Stimulated activated CD4-positive, alpha-beta T cell treated with anti-CD3 and anti-CD28 coated beads, Interleukin-4, amount 100 ng/mL, for 1 hour (primary cell): ENCODE data around the gene WDR81.
"Not testable (repeated sequence)": the region's sequence is repeated elsewhere in the genome, so short reads cannot be mapped to it uniquely, and the experiment has no call there.

Experiments used
- DNase-seq: peaks from one replicate; pipeline ENCODE4 v3.0.0-alpha.2; 2020

The WDR81 gene

GRCh38 chr17:1755827-1756262, 31.3 kb downstream of the WDR81 start:
- DNase-seq, result no peak

GRCh38 chr17:1758807-1759206, 34.3 kb downstream of the WDR81 start:
- no peak for DNase-seq

DNA sequence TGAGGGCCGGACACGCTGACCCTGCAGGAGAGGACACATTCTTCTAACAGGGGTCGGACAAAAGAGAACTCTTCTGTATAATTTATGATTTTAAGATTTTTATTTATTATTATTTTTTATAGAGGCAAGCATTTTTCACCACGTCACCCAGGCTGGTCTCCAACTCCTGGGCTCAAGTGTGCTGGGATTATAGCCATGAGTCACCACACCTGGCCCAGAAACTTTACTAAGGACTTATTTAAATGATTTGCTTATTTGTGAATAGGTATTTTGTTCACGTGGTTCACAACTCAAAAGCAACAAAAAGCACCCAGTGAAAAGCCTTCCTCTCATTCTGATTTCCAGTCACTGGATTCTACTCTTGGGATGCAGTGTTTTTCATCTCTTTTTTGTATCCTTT, 35.0 kb downstream of the WDR81 start:
- DNase-seq, result no peak

DNA sequence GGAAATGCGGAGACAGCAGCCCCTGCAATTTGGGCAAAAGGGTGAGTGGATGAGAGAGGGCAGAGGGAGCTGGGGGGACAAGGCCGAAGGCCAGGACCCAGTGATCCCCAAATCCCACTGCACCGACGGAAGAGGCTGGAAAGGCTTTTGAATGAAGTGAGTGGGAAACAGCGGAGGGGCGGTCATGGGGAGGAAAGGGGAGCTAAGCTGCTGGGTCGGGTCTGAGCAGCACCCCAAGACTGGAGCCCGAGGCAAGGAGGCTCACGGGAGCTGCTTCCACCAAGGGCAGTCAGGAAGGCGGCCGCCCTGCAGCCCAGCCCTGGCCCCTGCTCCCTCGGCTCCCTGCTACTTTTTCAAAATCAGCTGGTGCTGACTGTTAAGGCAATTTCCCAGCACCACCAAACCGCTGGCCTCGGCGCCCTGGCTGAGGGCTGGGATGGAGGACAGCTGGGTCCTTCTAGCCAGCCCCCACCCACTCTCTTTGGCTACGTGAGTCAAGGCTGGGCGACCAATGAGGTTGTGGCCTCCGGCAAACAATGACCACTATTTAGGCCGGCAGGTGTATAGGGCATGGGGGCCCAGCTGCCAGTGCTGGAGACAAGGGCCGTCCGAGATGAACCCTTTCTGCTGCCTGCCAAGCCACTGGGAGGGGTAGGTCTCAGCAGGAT, 37.9 kb downstream of the WDR81 start:
- no peak for DNase-seq

- DNase-seq, result no peak
These were observed 38.7 kb downstream of the WDR81 start for GRCh38 chr17:1762901-1763898.

GRCh38 chr17:1764284-1764683, 39.8 kb downstream of the WDR81 start:
- DNase-seq, result peak; percentile 24

GRCh38 chr17:1764705-1765104, 40.2 kb downstream of the WDR81 start:
- not testable (repeated sequence) for DNase-seq

GRCh38 chr17:1765576-1765975, 41.1 kb downstream of the WDR81 start:
- DNase-seq, result no peak

DNA sequence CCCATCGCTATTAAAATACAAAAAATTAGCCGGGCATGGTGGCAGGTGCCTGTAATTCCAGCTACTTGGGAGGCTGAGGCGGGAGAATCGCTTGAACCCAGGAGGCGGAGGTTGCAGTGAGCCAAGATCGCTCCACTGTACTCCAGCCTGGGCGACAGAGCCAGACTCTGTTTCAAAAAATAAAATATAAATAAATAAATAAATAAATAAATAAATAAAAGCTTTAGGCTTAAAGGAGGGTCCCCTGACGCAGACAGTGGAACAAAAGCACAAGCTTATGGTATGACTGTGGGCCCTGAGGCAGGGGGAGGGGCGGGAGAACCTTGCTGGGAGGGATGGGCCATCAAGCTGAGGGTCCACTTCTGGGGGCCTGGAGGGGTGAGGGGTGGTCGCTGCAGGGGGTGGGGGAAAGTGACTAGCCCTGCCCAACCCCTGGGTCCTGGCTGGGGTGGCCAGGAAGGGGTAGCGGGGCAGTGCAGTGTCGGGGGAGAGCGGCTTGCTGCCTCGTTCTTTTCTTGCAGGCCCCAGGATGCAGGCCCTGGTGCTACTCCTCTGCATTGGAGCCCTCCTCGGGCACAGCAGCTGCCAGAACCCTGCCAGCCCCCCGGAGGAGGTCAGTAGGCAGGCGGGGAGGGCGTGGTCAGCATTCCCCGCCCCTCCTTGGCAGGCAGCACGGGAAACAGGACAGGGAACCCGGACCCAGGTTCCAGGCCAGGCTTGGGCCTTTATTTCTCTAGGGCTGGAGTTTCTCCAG, 42.1 kb downstream of the WDR81 start:
- no peak for DNase-seq

DNA sequence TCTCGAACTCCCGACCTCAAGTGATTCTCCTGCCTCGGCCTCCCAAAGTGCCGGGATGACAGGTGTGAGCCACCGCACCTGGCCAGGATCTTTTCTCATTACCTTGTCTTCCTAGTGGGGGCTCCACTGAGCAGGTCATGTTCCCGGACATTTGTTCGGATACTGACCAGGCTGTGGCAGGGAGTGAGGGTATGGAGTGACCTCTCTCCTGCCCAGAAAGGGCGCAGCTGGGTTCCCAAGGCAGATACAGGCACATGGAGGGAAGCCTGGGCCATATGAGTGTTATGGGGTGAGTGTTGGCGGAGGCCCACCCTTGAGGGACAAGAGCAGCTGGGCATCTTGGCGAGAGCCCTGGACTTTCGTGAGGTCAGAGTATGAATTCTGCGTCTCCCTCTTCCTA, 42.9 kb downstream of the WDR81 start:
- no peak for DNase-seq

GRCh38 chr17:1769822-1770477, 45.4 kb downstream of the WDR81 start:
- no peak for DNase-seq

- DNase-seq, result not testable (repeated sequence)
These were observed 48.6 kb downstream of the WDR81 start for GRCh38 chr17:1773000-1773695.

- DNase-seq, result no peak
These were observed 49.2 kb downstream of the WDR81 start for GRCh38 chr17:1773696-1774181.

DNA sequence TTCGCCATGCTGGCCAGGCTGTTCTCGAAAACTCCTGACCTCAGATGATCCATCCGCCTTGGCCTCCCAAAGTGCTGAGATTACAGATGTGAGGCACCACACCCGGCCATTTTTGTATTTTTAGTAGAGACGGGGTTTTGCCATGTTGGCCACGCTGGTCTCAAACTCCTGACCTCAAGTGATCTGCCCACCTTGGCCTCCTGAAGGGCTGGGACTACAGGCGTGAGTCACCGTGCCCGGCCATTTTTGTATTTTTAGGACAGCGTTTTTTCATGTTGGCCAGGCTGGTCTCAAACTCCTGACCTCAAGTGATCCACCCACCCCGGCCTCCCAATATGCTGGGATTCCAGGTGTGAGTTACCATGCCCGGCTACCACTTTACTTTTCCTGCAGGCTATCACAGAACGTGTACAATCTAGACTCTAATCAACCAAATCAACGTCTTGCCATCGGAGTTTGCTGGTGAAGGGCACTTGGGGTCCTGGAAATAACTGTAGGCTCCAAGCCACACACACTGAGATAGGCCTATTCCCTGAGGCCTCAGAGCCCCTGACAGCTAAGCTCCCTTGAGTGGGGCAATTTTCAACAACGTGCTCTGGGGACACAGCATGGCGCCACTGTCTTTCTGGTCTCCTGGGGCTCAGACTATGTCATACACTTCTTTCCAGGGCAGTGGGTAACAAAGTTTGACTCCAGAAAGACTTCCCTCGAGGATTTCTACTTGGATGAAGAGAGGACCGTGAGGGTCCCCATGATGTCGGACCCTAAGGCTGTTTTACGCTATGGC, 50.1 kb downstream of the WDR81 start:
- DNase-seq, result no peak

DNA sequence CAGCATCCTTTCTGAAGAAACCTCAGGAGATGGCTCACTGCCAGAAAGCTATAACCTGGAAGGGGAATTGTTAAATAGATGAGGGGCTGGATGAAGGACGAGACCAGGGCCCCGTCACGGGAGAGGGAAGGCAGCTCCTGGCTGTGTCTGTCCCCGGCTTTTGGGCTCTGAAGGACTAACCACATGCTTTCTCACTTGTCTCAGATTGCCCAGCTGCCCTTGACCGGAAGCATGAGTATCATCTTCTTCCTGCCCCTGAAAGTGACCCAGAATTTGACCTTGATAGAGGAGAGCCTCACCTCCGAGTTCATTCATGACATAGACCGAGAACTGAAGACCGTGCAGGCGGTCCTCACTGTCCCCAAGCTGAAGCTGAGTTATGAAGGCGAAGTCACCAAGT, 51.8 kb downstream of the WDR81 start:
- DNase-seq, result no peak

- DNase-seq, result no peak
These were observed 52.4 kb downstream of the WDR81 start for GRCh38 chr17:1776857-1777256.

DNA sequence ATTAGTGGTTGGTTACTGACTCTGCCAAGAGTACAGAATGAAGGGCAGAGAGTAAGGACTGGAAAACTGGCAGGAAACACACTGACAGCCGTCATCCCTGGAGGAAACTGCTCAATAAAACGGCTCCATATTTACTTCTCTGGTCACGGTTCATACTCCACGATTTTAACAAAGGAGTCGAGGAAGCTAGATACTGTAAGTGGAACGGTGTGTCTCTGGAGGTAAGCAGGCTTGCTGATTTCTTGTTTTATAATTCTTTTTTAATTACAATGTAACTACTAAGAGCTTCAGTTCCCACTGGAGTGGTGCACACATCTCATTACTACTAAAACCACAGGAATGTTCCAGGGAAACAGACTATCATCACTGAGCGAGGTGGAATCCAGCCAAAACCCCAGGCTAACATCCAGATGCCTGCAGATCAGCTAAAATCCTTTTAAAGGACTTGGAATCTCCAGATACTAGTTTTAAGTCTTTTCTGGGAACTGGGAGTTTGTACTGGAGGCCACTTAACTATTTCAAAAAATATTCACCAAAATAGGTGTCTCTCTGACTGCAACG, 55.1 kb downstream of the WDR81 start:
- DNase-seq, result no peak

GRCh38 chr17:1782171-1782567, 57.7 kb downstream of the WDR81 start:
- no peak for DNase-seq

DNA sequence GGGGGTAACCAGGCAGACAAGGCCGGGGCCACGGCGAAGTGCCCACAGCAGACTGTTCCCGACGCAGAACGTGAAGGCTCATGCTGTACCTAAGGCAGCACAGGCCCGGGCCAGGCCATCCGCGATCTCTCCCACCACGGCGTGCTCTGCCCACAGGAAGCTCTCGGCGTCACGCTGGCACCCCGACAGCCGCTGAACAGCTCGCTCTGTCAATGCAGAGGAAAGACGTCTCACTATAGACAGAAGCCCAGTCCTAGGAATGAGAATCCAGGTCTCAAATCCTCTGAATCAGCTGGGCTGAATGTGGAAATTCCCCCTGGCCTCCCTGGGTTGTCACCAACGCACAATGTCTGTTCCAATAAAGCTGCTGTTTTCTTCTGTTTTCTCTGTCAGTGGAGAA, 58.8 kb downstream of the WDR81 start:
- no peak for DNase-seq

GRCh38 chr17:1783834-1784611, 59.5 kb downstream of the WDR81 start:
- no peak for DNase-seq
